Measurements from ENCODE around the gene TLL2. TPM values are rescaled to one million over a fixed set of nuclear protein-coding genes. Genes with fewer than 3 reads are reported as not detected.
A peak's percentile ranks its signal among the peaks of the same experiment; 100 is the strongest.

Gene TLL2
- total RNA-seq, 1 experiment from 2014 or later: 0.18 TPM

DNA sequence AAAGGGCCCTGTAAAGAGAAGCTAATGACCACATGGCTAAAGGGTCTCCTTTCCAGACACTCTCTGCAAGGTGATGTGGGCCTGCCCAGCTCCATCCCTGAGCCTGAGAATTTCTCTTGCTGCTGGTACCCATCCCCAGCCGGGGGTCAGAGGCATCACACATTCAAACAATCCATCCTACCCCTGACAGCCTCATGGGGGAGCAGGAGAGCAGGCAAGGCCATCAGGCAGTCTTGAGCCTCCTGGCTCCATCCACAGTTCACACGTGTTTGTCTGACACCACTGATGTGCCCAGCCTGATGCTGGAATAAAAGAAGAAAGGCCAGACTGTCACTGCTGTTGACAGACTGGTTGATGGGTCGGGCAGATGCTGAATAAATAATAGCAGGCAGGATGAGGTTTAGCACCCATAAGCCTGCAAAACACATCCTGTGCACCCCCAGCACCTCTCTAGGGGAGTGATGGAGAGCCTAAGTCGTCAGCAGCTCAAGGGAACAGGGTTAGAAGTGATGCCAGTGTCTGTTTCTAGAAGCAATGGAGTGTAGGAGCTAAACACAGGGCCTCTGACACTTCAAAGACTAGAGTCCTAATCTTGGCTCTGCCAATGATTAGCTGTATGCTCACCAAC, 43.5 kb downstream of the TLL2 start:
- no TSS peak for BruUV-seq (replicated peaks)
- H3K9ac ChIP-seq (ENCODE audit: low read length): no peak overlapping the region
- intact Hi-C loops (cut with micrococcal nuclease): no loop called here
- no peaks in the 10 kb centered on the region for H3F3A ChIP-seq (ENCODE audit: low read length, unreplicated experiment)
- DNase-seq: peak; percentile 31
- H3K79me2 ChIP-seq (ENCODE audit: low read length): no peaks in the 10 kb centered on the region
- H3K36me3 ChIP-seq (ENCODE audit: low read depth, low read length): no peaks in the 10 kb centered on the region
- peaks cover 20% of the 10 kb centered on the region; the same call in 1 of the 2 replicates for H3K27me3 ChIP-seq (ENCODE audit: low read length)
- H4K20me1 ChIP-seq (ENCODE audit: low read length): no peaks in the 10 kb centered on the region
- no peaks in the 10 kb centered on the region for H3K9me2 ChIP-seq (replicated peaks; ENCODE audit: low read length)
- TF ChIP-seq, protein P1, sequence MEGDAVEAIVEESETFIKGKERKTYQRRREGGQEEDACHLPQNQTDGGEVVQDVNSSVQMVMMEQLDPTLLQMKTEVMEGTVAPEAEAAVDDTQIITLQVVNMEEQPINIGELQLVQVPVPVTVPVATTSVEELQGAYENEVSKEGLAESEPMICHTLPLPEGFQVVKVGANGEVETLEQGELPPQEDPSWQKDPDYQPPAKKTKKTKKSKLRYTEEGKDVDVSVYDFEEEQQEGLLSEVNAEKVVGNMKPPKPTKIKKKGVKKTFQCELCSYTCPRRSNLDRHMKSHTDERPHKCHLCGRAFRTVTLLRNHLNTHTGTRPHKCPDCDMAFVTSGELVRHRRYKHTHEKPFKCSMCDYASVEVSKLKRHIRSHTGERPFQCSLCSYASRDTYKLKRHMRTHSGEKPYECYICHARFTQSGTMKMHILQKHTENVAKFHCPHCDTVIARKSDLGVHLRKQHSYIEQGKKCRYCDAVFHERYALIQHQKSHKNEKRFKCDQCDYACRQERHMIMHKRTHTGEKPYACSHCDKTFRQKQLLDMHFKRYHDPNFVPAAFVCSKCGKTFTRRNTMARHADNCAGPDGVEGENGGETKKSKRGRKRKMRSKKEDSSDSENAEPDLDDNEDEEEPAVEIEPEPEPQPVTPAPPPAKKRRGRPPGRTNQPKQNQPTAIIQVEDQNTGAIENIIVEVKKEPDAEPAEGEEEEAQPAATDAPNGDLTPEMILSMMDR (conservative IDR thresholded peaks at IDR 0.05; ENCODE audit: low read depth, low read length): peak; percentile 59
- no peak for TF ChIP-seq EZH2 (IDR thresholded peaks at IDR 0.05; ENCODE audit: low read length, unreplicated experiment)
- ChIA-PET POLR2A (ENCODE audit: unreplicated experiment) (no interaction called here), CTCF (no interaction called here)
- no peak overlapping the region for H3K27ac ChIP-seq (ENCODE audit: low read length)
- peak; percentile 51; the same call in 1 of the 2 replicates for ATAC-seq
- no peak overlapping the region for H3K4me2 ChIP-seq (ENCODE audit: low read length)
- no peak overlapping the region for H2AFZ ChIP-seq (ENCODE audit: low read length)
- H3K4me3 ChIP-seq (ENCODE audit: low read length): no peak overlapping the region
- no peaks in the 10 kb centered on the region for H3K9me3 ChIP-seq (ENCODE audit: low read length)
- no peaks in the 10 kb centered on the region for H3K4me1 ChIP-seq (ENCODE audit: insufficient read depth, low read length)

DNA sequence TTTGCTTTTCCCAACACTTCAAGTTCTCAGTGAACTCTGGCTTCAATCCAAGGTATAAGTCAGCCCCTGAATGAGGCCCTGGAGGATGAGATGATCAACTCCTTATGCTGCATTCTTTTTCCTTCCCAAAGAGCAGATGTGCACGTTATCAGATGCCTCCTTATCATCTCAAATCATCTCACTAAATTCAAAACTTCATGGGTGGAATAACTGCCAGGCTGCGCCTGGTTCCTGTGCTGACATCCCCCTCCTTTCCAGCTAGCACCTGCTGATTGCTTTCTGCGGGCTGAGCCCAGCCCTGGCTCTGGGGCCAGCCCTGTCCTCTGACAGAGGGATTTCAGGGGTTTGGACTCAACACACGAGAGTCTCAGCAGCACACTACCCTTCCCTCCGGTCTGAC, 44.9 kb downstream of the TLL2 start:
- ATAC-seq: no peak
- H2AFZ ChIP-seq (ENCODE audit: low read length): no peak overlapping the region
- no peak overlapping the region for H3K27ac ChIP-seq (ENCODE audit: low read length)
- no peak overlapping the region for H3K4me3 ChIP-seq (ENCODE audit: low read length)
- H3K4me2 ChIP-seq (ENCODE audit: low read length): no peak overlapping the region
- POLR2A ChIA-PET (ENCODE audit: unreplicated experiment): no interaction called here
- no peaks in the 10 kb centered on the region for H3F3A ChIP-seq (ENCODE audit: low read length, unreplicated experiment)
- intact Hi-C loops (cut with micrococcal nuclease): no loop called here
- no peaks in the 10 kb centered on the region for H3K9me2 ChIP-seq (replicated peaks; ENCODE audit: low read length)
- peaks cover 12% of the 10 kb centered on the region; the same call in 1 of the 2 replicates for H3K27me3 ChIP-seq (ENCODE audit: low read length)
- H3K9me3 ChIP-seq (ENCODE audit: low read length): no peaks in the 10 kb centered on the region
- no peaks in the 10 kb centered on the region for H4K20me1 ChIP-seq (ENCODE audit: low read length)
- no peak for DNase-seq
- H3K4me1 ChIP-seq (ENCODE audit: insufficient read depth, low read length): no peaks in the 10 kb centered on the region
- H3K9ac ChIP-seq (ENCODE audit: low read length): no peak overlapping the region
- TF ChIP-seq EZH2 (IDR thresholded peaks at IDR 0.05; ENCODE audit: low read length, unreplicated experiment) (no peak), EZH2phosphoT487 (IDR thresholded peaks at IDR 0.05; ENCODE audit: borderline replicate concordance, low read length) (no peak)
- TF ChIP-seq, protein P1 (conservative IDR thresholded peaks at IDR 0.05; ENCODE audit: low read depth, low read length): no peak
- no peaks in the 10 kb centered on the region for H3K79me2 ChIP-seq (ENCODE audit: low read length)
- CTCF ChIA-PET: no interaction called here
- BruUV-seq (replicated peaks): no TSS peak
- no peaks in the 10 kb centered on the region for H3K36me3 ChIP-seq (ENCODE audit: low read depth, low read length)

DNA sequence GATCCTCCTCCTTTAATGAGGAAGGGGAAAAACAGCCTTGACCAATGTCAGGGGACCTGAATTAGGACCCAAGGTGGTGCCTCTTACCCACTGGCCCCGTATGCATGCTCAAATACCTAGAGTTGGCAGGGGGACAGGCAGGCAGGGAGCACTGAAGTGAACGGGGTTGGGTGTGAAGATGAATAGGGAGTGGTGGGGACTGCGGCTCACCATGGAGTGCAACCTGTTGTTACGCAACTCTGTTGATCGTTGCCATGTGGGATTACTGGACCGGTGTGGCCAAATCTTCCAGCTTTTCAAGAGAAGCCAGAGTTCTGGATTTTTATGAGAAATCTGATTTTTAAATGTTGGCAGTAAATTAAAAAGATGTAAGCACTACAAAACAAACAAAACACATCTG, 48.1 kb downstream of the TLL2 start:
- no peaks in the 10 kb centered on the region for H3K4me1 ChIP-seq (ENCODE audit: insufficient read depth, low read length)
- intact Hi-C loops (cut with micrococcal nuclease): no loop called here
- H3K4me3 ChIP-seq (ENCODE audit: low read length): no peak overlapping the region
- H3K36me3 ChIP-seq (ENCODE audit: low read depth, low read length): no peaks in the 10 kb centered on the region
- BruUV-seq (replicated peaks): no TSS peak
- no peaks in the 10 kb centered on the region for H3K9me2 ChIP-seq (replicated peaks; ENCODE audit: low read length)
- H3K27me3 ChIP-seq (ENCODE audit: low read length): peaks cover 16% of the 10 kb centered on the region
- H3K27ac ChIP-seq (ENCODE audit: low read length): no peak overlapping the region
- H3K9ac ChIP-seq (ENCODE audit: low read length): no peak overlapping the region
- no peak for ATAC-seq
- no peaks in the 10 kb centered on the region for H3K79me2 ChIP-seq (ENCODE audit: low read length)
- no peak for DNase-seq
- H3K4me2 ChIP-seq (ENCODE audit: low read length): no peak overlapping the region
- no peaks in the 10 kb centered on the region for H4K20me1 ChIP-seq (ENCODE audit: low read length)
- no peaks in the 10 kb centered on the region for H3K9me3 ChIP-seq (ENCODE audit: low read length)
- CTCF ChIA-PET: no interaction called here
- no peak overlapping the region for H2AFZ ChIP-seq (ENCODE audit: low read length)
- no peaks in the 10 kb centered on the region for H3F3A ChIP-seq (ENCODE audit: low read length, unreplicated experiment)
- POLR2A ChIA-PET (ENCODE audit: unreplicated experiment): no interaction called here
- TF ChIP-seq, protein P1 (conservative IDR thresholded peaks at IDR 0.05; ENCODE audit: low read depth, low read length): no peak
- TF ChIP-seq EZH2 (IDR thresholded peaks at IDR 0.05; ENCODE audit: low read length, unreplicated experiment) (no peak), EZH2phosphoT487 (IDR thresholded peaks at IDR 0.05; ENCODE audit: borderline replicate concordance, low read length) (no peak)
